K562 treated with DMSO at 1 percent for 24 hours (cell line): ENCODE data around the gene GALNT6. TPM values are rescaled to one million over a fixed set of nuclear protein-coding genes. Genes with fewer than 3 reads are reported as not detected.

Source experiments
- total RNA-seq: library from RNA; unstranded; fragments of 300-600 nt; gene quantifications from 2 replicates; pipeline ENCODE4 v1.2.3, GENCODE V29; 2022; ENCODE audit warnings: low read depth; ENCODE audit not compliant: insufficient read depth

GALNT6 gene, protein sequence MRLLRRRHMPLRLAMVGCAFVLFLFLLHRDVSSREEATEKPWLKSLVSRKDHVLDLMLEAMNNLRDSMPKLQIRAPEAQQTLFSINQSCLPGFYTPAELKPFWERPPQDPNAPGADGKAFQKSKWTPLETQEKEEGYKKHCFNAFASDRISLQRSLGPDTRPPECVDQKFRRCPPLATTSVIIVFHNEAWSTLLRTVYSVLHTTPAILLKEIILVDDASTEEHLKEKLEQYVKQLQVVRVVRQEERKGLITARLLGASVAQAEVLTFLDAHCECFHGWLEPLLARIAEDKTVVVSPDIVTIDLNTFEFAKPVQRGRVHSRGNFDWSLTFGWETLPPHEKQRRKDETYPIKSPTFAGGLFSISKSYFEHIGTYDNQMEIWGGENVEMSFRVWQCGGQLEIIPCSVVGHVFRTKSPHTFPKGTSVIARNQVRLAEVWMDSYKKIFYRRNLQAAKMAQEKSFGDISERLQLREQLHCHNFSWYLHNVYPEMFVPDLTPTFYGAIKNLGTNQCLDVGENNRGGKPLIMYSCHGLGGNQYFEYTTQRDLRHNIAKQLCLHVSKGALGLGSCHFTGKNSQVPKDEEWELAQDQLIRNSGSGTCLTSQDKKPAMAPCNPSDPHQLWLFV
- total RNA-seq, result 9.9 and 10.1 TPM in 2 replicates

DNA sequence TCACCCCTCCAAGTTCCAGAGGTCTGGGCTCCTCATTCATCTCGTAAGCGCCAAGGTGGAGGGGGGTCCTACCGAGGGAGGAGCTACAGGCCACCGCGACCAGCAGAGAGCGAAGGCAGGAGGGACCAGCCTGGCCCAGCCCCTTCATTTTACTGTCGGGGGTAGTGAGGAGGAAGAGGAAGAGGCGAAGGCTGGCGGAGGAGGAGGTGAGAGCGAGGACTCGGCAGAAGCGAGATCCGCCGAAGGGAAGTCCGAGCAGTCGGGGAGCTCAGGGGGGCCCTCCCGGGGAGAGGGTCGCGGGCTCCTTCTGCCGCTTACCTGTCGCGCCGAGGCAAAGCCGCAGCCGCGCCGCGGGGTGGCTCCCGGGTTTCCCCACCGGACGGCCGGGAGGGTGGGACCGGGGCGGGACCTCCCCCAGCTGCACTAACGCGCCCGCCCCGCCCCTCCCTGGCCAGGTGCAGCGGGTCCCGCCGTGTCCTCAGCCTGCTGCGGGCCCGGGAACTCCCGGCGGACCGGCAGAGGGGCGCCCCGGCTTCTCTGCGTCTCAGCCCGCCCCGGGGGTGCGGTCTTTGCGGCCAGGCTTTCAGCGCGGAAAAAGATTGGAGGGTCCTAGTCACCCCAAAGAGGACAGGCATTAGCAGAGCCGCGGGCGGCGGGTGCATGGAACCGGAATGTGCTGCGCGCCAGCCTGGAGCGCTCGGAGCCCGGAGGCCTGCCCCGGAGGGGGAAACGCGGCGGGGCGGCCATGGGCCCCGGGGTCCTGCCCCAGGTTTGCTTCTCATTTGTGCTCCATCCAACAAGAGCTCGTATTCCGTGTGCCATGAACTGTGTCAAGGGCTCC lies at the start of gene GALNT6:
Gene GALNT6, minus strand, starts transcription at position 124 of the 841 bp plus-strand sequence. CDS start 11,625 bp downstream, outside the sequence.

DNA sequence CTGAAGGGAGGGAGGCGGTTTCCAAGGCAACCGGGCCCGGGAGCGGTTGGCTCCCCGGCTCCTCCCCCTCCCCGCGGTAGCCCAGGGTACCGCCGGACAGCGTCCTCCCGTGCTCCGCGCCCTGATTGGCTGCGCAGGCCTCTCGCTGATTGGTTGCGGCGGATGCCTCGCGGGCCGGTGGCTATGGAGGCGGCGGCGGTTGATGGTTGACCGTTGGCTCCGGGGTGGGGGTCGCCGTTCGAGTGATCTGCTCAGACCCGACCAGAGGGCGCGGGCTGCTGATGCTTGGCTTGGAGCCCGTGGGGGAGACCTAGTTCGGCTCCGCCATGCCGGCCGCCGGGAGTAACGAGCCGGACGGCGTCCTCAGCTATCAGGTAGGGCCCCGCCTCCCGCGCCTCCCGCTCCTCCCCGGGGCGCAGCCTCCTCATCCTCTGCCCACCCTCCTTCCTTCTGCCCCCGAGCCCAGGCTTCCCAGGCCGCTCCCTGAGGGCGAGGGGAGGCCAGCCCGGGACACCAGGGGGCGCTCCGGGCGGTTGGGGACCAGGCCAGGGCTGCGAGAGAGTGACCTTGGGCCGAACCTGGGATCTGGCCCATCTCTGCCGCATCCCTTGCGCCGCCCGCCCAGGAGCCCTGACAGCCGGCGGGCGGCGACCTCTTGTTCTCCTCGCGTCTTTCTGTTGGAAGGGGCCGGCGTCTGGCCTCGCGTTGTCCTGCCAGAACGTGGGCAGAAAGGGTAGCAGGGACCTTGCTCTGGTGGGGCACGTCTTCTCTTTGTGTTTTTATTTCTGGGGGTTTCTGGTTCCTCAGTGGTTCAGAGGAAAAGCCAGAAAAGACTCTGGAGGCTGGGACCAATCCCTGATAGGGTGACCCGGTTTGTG lies 33.7 kb upstream of the GALNT6 start, which contains the start of gene SLC4A8:
Gene SLC4A8, plus strand, starts transcription at position 170 of the 878 bp plus-strand sequence. Its CDS starts 157 bp downstream, at position 327.

DNA sequence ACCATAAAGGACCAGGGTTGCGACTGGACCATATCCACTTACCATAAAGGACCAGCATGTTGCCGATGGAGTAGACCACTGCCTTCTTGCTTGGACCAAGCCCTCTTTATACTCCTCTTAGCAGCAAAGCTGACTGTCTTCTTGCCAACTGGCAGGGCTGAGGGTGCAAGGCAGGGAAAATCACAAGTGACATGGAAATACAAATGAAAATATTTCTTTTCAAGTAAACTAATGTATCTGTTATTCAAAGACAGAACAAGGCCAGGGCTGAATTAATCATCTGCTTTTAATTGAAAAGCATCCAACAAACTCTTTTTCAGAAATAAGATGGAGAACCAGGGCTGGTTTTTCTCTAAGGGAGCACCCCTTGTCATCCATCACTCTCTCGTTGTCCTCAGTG lies 44.6 kb downstream of the GALNT6 start, which contains the start of gene CELA1:
Gene CELA1, minus strand, starts transcription at position 99 of the 400 bp plus-strand sequence. Its CDS starts 41 bp downstream, at position 58.

DNA sequence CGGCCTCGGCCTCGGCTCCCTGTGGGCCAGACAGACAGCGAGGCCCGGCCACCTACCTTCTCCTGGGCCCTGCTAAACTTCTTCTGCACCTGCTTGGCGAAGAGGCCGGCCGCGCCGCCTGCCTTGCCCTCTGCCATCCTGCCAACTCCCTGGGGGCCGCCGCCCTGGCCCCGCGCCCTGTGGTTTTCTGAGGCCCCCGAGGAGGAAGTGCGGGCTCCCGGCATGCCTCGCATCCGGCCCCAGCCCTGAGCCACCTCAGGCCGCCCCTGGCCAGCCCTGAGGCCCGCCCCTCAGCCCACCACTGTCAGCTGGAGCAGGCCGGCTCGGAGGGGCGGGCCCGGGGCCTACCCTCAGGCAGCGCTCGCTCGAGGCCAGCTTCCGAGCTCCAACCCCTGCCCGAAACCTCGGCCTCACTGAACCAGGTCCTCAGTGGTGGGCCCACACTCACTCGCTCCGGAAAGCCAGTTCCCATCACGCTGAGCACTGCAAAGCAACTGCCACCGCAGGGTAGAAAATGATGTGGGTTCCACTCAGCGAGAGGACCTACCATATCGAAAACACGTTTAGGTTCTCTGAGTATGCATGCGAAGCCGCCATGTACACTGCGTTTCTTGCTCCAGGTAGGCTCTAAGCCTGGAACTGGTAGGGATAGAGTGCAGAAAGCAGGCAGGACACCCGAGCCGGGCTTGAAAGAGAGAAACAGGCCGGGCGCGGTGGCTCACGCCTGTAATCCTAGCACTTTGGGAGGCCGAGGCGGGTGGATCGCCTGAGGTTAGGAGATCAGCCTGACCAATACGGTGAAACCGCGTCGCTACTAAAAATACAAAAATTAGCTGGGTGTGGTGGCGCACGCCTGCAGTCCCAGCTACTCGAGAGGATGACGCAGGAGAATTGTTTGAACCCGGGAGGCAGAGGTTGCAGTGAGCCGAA lies 67.0 kb downstream of the GALNT6 start, which contains the start of gene BIN2:
Gene BIN2, minus strand, starts transcription at position 209 of the 930 bp plus-strand sequence. Its CDS starts 72 bp downstream, at position 137.

Other genes with a start within 250 kb of the GALNT6 start
- gene TFCP2, start 218.3 kb downstream of the GALNT6 start, total RNA-seq, result 13.5 and 17.2 TPM in 2 replicates
- gene POU6F1, start 173.3 kb downstream of the GALNT6 start, total RNA-seq, result 3.2 and 3.3 TPM in 2 replicates
- gene DAZAP2, start 152.6 kb downstream of the GALNT6 start, total RNA-seq, result 252 TPM in 2 replicates
- gene SMAGP, start 121.0 kb downstream of the GALNT6 start, total RNA-seq, result 23.6 and 25.7 TPM in 2 replicates
- gene BIN2, start 67.2 kb downstream of the GALNT6 start, total RNA-seq, result 0.32 and 0.41 TPM in 2 replicates
- not detected in 2 replicates for gene CELA1, start 44.7 kb downstream of the GALNT6 start, total RNA-seq
- gene SLC4A8, start 33.4 kb upstream of the GALNT6 start, total RNA-seq, result 0.05 TPM in 1 of 2 replicates, not detected in the other
- gene SCN8A, start 199.8 kb upstream of the GALNT6 start, total RNA-seq, result 0.06 and 0.25 TPM in 2 replicates